ENCODE data around the gene BNIPL. TPM values are rescaled to one million over a fixed set of nuclear protein-coding genes. Genes with fewer than 3 reads are reported as not detected.

Gene BNIPL
- total RNA-seq, 1 experiment from 2014 or later: 0.22 TPM

DNA sequence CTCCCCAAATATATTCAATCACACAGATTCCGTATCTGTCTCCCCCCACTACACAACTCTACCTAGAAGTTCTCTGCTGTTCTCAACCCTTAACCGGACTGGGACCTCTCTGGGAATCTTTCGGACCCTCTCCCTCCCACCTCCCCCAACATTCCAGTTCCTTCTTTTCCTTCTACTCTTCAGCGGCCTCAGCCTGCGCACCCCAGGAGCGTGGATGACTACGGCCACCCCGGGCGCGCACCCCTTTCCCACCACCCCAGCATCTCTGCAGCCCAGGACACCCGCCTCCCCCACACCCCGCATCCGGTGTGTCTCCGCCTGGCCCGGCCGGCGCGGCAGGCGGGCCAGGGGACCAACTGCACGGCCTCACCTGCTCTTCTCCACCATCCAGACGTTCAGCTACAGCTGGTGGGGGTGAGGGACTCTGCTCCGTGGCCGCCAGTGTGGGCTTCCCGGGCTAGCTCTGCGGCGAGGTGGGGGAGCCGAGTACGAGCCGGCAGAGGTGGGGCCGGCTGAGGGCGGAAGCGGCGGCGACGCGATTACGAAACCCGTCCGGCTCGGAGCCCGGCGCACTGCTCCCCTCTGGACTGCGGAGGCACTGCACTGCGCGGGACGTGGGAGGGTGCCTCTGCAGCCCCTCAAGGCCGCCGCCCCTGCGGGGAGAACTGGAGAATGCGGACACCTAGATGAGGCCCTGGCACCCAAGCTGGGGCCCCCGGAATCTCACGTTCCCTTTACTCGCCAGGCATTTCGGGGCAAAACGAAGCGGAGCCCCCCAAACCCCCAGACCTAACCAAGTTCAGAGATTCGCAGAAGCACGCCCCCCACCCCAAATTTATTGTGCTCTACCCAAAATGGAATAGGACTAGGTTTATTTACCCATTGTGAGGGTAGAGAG lies 23.0 kb downstream of the BNIPL start, which contains the start of gene CDC42SE1:
CDC42SE1 (minus strand) TSS at position 514 of the 898 bp plus-strand sequence. CDS start 3,892 bp downstream, outside the sequence.
- H3K27me3 ChIP-seq: no peaks in the 10 kb centered on the region
- H3K36me3 ChIP-seq: peaks cover 22% of the 10 kb centered on the region
- H3K4me1 ChIP-seq: peaks cover 5% of the 10 kb centered on the region
- H3K4me3 ChIP-seq: peak within 1 kb of the TSS; percentile 71
- no peaks in the 10 kb centered on the region for H3K9me3 ChIP-seq (replicated peaks)
- peak within 1 kb of the TSS; percentile 74 for H3K27ac ChIP-seq
- DNase-seq: peak; percentile 89 to 90

DNA sequence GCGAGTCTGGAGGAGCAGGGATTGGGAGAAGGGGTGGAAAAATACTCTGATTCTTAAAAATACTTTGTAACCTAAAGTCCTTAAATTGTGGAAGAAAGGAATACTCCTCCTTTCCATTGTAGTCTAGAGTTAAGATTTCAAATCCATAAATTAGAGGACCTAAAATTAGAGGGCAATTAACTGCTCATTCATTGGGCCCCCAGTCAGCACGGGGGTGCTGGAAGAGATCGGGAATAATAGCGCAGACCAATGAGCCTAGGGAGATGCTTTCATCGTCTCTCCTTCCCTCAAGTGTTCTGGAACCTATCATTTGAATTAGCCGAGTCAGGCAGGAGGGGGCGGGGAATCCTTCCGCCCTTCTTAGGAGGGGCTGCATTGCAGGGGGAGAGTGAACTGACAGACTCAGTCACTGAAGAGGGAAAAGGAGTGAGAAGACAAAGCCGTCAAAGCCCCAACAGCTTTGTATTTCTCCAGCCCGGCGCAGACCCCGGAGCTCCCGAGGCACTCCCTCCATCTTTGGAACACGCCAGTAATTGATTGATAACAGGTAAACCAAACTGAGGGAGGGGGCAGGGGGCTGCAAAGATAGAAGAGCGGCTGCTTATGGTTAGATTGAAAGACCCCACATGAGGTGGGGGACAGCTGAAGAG lies 23.7 kb downstream of the BNIPL start, which contains the start of gene MLLT11:
MLLT11 (plus strand) TSS at position 391 of the 650 bp plus-strand sequence. CDS start 6,828 bp downstream, outside the sequence.
- H3K27me3 ChIP-seq: no peaks in the 10 kb centered on the region
- H3K27ac ChIP-seq: peak within 1 kb of the TSS; percentile 74
- no peaks in the 10 kb centered on the region for H3K9me3 ChIP-seq (replicated peaks)
- peaks cover 15% of the 10 kb centered on the region for H3K36me3 ChIP-seq
- H3K4me3 ChIP-seq: peak within 1 kb of the TSS; percentile 71
- peak; percentile 79 to 84 for DNase-seq
- peaks cover 5% of the 10 kb centered on the region for H3K4me1 ChIP-seq

DNA sequence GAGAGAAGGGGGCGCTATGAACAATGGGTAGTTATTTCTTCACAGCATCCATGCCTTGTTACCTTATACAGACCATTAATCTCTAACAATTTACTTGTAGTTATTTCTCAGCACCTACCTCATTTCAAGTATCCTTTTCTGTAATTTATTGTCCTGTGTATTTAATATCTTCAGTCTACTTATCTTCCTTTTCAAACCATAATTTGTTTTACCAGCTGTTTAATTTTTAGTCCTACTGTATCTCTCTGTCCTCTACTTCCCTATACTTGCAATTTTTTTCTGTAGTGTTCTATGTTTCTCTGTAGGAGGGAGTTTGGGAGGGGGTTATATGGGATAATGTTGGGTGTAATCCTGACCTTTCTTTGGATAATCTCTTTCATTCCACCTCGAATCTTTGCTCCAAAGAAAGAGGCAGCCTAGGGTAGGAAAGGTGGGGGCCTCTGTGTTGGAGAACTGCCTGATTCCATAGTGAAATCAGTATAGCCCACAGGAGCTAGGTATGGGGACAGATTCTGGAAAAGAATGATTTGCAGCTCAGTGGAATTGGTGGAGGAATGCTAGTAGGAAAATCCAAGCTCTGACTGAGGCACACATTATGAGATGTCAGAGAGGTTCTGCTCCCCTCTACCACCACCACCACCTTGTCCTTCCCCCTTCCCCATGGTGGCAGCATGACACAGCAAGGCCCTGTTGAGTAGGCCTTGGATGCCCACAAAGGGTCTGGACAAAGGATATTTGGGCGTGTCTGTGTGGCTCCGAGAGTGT lies 24.5 kb downstream of the BNIPL start:
- Histone ChIP-seq H3K4me1 (peaks cover 5% of the 10 kb centered on the region), H3K27me3 (no peaks in the 10 kb centered on the region), H3K27ac (peak overlapping the region; percentile 74), H3K36me3 (peaks cover 7% of the 10 kb centered on the region), H3K9me3 (replicated peaks) (no peaks in the 10 kb centered on the region), H3K4me3 (peak overlapping the region; percentile 71)
- DNase-seq: peak; percentile 31 to 40

DNA sequence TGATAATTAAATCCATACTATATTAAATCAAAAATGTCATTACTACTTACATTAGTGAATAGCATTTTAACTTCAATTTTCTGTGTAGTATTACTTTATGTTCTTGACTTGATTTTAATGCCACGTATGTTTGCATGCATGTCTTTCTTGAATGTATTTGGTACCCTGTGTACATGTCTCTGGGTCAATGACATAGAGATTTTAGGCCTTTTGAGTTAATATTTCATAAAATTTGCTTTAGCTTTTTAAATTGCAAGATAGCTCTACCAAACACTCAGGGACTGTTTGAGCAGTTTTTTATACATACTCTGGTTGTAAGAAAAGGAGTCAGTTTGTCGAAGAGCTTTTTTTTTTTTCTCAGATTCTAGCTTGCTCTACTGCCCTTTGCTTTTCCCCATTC lies 25.3 kb downstream of the BNIPL start:
- H3K9me3 ChIP-seq (replicated peaks): no peaks in the 10 kb centered on the region
- H3K4me1 ChIP-seq: peaks cover 5% of the 10 kb centered on the region
- no peak for DNase-seq
- peaks cover 3% of the 10 kb centered on the region; the same call in 1 of the 2 replicates for H3K36me3 ChIP-seq
- H3K27me3 ChIP-seq: no peaks in the 10 kb centered on the region
- H3K27ac ChIP-seq: peak overlapping the region; percentile 74; the same call in 1 of the 2 replicates
- H3K4me3 ChIP-seq: peak overlapping the region; percentile 71

DNA sequence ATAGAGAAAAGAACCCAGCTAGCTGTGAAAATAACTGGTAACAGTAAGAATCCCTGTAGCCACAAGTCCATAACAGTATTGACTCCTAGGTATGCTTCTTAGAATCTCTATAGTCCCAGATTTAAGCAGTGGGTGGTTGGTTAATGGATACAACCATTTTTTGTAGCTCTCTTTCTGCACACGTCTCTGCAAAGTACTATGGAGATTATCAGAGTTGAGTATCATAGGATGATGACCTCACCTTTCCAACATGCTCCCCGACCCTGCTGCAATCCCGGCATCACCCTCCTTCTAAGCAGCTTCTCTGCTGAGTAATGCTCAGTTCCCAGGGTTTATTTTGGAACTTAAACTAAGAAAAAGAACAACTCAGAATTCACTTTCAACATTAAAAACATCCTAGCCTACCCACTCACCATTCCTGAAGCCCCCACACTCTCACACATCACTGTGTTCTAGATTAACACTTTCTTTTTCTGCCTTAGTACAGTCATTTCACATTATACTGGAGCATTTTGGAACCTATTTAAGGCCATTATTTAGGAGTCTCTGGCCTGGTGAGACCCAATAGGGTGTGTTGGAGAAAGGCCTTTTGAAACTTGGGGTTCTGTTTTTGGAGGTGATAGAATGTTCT lies 26.5 kb downstream of the BNIPL start:
- Histone ChIP-seq H3K4me1 (peaks cover 4% of the 10 kb centered on the region), H3K9me3 (replicated peaks) (no peaks in the 10 kb centered on the region), H3K36me3 (peaks cover 7% of the 10 kb centered on the region; the same call in 1 of the 2 replicates), H3K27ac (no peak overlapping the region), H3K4me3 (no peak overlapping the region), H3K27me3 (no peaks in the 10 kb centered on the region)
- DNase-seq: no peak

DNA sequence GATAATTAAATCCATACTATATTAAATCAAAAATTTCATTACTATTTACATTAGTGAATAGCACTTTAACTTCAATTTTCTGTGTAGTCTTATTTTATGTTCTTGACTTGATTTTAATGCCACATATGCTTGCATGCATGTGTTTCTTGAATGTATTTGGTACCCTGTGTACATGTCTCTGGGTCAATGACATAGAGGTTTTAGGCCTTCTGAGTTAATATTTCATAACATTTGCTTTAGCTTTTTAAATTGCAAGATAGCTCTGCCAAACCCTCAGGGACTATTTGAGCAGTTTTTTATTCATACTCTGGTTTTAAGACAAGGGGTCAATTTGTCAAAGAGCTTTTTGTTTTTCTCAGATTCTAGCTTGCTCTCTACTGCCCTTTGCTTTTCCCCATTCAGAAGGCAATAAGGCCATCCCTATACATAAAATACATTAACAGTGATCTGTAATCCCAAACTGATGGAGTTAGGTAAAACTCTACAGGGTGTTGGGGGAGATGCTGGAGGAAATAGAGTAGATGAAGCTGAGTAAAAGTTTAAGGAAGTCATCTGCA lies 28.8 kb downstream of the BNIPL start:
- no peak overlapping the region for H3K4me3 ChIP-seq
- DNase-seq: no peak
- H3K27me3 ChIP-seq: no peaks in the 10 kb centered on the region
- peaks cover 12% of the 10 kb centered on the region; the same call in 1 of the 2 replicates for H3K36me3 ChIP-seq
- no peak overlapping the region for H3K27ac ChIP-seq
- H3K4me1 ChIP-seq: no peaks in the 10 kb centered on the region
- H3K9me3 ChIP-seq (replicated peaks): no peaks in the 10 kb centered on the region

DNA sequence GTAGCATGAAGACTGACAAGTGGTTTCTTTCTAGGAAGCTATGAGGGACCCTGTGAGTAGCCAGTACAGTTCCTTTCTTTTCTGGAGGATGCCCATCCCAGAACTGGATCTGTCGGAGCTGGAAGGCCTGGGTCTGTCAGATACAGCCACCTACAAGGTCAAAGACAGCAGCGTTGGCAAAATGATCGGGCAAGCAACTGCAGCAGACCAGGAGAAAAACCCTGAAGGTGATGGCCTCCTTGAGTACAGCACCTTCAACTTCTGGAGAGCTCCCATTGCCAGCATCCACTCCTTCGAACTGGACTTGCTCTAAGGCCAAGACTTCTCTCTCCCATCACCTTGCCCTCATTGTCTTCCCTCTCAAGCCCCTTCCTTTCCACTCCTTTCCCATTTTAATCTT lies 30.8 kb downstream of the BNIPL start:
- H3K4me3 ChIP-seq: no peak overlapping the region
- peaks cover 12% of the 10 kb centered on the region; the same call in 1 of the 2 replicates for H3K36me3 ChIP-seq
- H3K9me3 ChIP-seq (replicated peaks): no peaks in the 10 kb centered on the region
- DNase-seq: no peak
- no peak overlapping the region for H3K27ac ChIP-seq
- peaks cover 5% of the 10 kb centered on the region; the same call in 1 of the 2 replicates for H3K4me1 ChIP-seq
- H3K27me3 ChIP-seq: no peaks in the 10 kb centered on the region

DNA sequence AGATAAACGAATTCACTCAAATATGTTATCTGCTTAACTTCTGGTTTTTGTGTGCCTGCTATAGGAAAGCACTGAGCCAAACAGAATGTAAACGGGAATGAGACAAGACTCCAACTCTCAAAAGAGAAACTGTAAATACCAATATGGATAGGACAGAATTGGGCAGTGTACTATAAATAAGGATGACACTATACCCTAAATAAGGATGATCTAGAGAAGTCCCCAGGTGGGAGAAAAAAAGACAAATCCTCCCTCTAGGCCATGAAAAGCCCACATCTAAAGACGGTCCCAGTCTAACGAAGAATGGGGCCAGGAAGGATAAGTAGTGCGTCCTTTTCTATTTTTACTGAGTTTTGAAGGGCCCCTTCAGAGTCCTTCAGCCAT lies 32.7 kb downstream of the BNIPL start:
- H3K36me3 ChIP-seq: peaks cover 9% of the 10 kb centered on the region; the same call in 1 of the 2 replicates
- no peak for DNase-seq
- no peak overlapping the region for H3K4me3 ChIP-seq
- H3K27me3 ChIP-seq: no peaks in the 10 kb centered on the region
- no peak overlapping the region for H3K27ac ChIP-seq
- no peaks in the 10 kb centered on the region for H3K9me3 ChIP-seq (replicated peaks)
- H3K4me1 ChIP-seq: peaks cover 5% of the 10 kb centered on the region; the same call in 1 of the 2 replicates

DNA sequence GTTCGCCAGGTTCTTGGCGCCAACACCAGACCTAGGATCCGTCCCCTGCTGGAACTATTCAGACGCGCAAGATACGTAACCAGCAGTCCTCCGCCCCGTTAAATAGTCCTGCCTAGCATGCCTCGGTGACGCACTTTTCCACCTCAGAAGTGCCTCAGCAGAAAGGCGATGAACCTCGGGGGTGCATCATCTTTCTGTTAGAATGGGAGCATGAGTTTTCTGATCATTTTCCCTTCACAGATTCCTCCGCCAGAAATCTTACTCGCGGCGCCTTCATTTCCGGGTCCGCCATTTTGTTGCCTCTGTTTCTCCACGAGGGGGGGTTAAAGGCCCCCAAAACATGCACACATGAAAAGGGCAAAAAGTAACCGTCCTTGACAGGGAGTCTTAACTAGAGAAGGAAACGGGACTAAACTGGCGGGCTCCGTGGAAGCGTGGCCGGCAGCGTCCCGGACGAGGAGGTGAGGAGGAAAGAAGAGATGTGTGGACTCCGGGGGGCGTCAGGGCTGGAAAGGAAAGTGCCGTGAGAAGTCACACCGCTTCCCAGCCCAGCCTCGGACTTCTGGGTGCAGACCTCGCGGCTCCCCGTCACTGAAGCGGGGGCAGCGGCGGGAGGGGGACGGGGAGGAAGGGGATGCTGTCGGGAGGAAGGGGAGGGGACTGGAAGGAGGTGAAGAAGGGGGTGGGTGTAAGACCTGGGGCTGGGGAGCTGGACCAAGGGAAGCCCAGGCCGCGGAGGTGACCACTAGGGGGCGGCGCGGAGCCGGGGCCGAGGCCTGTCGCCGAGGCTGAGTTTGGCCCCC lies 34.3 kb downstream of the BNIPL start, which contains the start of gene GABPB2:
GABPB2 (plus strand) TSS at position 288 of the 803 bp plus-strand sequence. CDS start 17,429 bp downstream, outside the sequence.
- Histone ChIP-seq H3K36me3 (peaks cover 9% of the 10 kb centered on the region; the same call in 1 of the 2 replicates), H3K4me3 (peak within 1 kb of the TSS; percentile 69), H3K27me3 (no peaks in the 10 kb centered on the region), H3K4me1 (peaks cover 5% of the 10 kb centered on the region; the same call in 1 of the 2 replicates), H3K9me3 (replicated peaks) (no peaks in the 10 kb centered on the region), H3K27ac (peak within 1 kb of the TSS; percentile 91)
- DNase-seq: peak; percentile 92

DNA sequence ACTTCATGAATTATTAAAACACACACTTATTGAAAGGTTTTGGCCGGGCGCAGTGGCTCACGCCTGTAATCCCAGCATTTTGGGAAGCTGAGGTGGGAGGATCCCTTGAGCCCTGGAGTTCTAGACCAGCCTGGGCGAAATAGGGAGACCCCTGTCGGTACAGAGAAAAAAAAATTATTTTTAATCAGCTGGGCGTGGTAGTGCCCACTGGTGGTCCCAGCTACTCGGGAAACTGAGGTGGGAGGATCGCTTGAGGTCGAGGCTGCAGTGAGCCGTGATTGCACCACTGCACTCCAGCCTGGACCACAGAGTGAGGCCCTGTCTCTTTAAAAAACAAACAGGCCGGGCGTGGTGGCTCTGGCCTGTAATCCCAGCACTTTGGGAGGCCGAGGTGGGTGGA lies 35.8 kb downstream of the BNIPL start:
- Histone ChIP-seq H3K4me3 (no peak overlapping the region), H3K27me3 (no peaks in the 10 kb centered on the region), H3K36me3 (peaks cover 9% of the 10 kb centered on the region; the same call in 1 of the 2 replicates), H3K27ac (no peak overlapping the region), H3K4me1 (peaks cover 5% of the 10 kb centered on the region; the same call in 1 of the 2 replicates), H3K9me3 (replicated peaks) (no peaks in the 10 kb centered on the region)
- DNase-seq: no peak

DNA sequence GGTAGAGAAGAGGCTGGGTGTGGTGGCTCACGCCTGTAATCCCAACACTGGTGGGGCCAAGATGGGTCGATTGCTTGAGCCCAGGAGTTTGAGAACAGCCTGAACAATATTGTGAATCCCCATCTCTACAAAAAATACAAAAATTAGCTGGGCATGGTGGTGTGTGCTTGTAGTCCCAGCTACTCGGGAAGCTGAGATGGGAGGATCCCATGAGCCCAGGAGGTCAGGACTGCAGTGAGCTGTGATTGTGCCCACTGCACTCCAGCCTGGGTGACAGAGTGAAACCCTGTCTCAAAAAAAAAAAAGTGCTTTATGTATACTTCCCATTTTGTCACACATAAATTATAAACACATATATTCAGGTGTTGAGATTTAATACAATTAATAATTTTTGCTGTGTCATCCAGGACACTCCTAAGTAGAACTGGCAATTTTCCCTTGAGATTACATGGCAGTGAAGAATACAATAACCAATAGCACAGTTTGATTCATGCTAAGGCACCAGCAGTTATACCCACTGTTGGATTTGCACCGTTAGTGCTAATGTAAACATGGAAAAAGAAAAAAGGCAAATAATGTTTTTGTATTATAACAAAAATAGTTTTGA lies 49.7 kb downstream of the BNIPL start:
- Histone ChIP-seq H3K4me3 (no peak overlapping the region), H3K27me3 (no peaks in the 10 kb centered on the region), H3K27ac (no peak overlapping the region), H3K4me1 (no peaks in the 10 kb centered on the region), H3K36me3 (no peaks in the 10 kb centered on the region), H3K9me3 (replicated peaks) (no peaks in the 10 kb centered on the region)
- DNase-seq: no peak
